ENCODE data around the gene PRKACG.
"Not testable (repeated sequence)": the region's sequence is repeated elsewhere in the genome, so short reads cannot be mapped to it uniquely, and the experiment has no call there.

Gene PRKACG

DNA sequence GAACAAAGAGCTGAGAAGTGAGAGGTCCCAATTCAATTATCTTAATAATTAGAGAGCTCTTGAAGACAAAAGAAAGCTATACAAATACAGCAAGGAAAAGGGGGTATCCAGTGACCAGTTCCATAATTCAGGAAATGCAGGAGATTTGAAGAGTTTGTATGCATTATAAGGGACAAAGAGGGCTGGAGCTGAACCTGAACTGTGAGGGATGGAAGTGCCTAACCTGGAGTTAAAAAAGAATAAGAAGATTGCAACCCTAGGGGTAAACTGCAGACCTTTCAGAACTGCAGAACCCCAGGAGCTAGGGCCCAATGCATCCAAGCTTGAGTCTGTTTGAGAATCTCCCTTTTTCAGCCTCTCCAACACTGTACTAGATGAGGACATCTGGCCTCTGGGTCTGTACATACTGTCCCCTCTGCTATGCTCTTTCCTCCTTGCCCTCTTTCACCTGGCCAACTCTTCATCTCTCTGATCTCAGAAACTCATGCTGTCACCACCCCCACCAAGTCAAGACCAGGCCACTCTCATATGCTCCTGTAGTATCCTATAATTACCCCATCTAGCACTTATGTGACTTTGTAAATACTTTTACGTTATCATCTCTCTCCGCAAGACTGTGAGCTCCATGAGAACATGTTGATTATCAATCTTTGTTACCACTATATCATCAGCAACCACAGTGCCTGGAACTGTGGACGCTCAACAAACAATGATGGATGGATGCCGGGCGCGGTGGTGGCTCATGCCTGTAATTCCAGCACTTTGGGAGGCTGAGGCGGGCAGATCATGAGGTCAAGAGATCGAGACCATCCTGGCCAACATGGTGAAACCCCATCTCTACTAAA, 6.6 kb upstream of the PRKACG start:
- DNase-seq, result no peak

DNA sequence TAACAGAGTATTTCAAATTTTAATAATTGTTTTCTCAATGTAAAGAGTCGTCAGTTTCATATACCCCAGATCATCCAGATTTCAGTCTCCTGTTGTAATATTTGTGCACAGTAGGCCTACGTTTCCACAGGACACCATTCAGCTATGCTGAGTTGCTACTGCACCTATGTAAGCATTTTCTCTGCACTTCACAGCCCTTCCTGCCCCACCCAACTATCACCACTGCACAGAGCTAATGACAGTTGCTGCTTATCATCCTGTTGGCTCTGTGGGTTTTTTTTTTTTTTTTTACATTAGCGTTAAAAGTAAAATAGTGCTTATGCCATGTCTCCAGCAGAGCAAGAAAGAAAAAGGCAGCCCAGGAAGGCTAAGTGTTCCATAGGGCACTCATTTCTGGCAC, 5.9 kb upstream of the PRKACG start:
- no peak for DNase-seq

DNA sequence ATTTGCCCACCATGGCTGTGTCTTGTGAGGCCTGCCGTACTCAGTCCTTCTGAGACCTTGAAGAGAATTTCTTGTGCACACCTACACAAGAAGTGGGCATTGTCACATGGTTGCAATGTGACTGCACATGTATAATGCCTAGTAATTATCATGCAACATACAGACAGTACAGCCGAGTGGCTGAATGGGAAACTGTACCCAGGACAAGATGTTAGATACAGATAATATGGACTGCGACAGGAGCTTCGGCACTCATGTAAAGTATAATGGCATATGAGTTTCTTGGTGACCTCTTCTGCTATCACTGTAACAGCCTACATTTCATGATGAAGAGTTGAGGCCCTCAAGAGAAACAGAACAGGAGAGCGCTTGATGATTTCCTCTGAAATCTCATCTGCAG, 4.8 kb upstream of the PRKACG start:
- DNase-seq, result no peak

DNA sequence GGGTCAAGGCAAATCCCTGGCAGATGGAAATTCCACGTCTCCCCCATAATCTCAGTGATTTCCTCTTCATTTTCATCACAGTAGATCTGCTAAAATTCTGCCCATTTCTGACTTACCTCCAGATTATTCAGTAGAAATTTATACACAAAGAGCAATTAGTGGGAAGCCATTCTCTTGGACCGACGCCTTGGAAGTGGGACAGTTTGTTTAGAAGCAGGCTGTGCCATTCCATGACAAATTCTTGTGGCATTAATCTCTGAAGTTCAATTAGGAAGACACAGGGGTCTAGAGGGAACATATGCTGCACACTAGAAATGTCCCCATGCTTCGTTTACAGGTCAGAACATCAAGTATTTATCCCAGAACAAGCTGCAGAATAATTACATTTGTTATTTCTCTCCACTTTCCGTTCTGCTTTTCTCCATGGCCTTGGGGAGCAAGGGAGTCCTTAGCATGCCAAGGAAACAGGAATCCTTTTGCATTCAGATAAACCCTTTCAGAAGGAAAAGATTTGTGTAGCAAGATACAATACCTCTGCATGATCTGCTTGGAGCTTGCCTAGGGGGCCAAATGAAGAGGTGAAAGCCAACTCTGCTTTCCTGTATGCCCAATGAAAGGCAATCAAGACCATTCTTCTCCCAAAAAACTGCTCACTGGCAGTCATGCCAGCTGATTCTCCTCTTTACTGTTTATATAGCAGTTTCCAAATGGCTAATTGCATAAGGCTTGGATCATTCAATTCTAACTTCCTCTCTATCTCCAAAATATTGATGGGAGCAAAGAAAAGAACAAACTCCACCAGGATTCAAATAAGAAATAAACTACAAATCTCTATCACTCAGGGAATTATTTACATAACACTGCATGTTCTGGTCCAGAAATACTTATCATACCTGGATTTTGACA, 2.5 kb upstream of the PRKACG start:
- no peak for DNase-seq

DNA sequence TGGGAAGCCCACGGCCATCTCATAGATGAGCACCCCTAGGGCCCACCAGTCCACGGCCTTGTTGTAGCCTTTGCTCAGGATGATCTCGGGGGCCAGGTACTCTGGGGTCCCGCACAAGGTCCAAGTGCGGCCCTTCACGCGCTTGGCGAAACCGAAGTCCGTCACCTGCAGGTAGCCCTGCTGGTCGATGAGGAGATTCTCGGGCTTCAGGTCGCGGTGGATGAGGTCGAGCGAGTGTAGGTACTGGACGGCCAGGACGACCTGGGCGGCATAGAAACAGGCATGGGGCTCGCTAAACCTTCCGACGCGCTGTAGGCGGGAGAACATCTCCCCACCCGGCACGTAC, 558 bp downstream of the PRKACG start:
- no peak for DNase-seq

DNA sequence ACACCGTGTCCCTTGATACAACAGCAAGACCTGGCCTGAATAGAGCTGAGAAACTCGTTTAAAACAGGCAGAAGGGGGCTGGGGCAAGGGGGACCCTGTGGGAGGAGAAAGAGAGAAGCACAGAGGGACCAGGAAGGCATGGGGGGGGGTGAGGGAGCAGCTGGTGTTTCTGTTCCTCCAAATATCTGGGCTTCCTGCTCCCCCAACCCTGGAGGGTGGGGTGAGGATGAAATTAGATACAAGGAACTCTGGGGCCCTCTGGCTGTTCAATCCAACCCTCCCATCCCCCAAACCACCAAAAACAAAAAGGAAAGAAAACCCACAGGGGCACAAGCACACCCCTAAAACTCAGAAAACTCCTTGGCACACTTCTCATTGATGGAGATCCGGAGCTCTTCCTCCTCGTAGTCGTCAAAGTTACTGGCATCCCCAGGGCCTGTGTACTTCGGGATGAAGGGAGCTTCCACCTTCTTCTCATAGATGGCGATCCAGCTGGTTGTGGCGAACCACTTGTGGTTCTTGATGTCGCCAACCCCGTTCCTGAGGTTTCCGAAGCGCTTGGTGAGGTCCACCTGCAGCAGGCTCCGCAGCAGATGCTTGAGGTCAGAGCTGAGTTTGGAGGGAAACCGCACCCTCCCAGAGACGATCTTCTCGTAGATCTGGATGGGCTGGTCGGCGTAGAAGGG, 1.1 kb downstream of the PRKACG start:
- DNase-seq, result no peak

DNA sequence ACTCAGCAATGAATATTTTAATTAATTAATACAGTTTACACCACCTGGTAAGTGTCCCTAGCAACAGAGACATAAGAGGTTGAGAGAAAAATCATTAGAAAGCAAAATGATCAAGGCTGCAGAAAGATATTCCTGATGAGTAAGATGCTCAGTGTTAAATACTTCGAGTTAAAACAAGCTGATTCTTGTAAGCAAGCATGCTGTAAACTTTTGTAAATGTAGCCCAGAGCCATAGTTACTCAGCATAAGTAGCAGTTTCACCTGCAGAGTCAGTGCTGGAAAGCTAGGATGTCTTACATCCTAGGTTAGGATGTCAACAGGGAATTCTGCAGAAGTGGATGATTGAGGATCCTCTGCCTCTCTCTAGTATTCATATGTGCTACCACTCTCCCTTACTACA, 4.2 kb downstream of the PRKACG start:
- no peak for DNase-seq

DNA sequence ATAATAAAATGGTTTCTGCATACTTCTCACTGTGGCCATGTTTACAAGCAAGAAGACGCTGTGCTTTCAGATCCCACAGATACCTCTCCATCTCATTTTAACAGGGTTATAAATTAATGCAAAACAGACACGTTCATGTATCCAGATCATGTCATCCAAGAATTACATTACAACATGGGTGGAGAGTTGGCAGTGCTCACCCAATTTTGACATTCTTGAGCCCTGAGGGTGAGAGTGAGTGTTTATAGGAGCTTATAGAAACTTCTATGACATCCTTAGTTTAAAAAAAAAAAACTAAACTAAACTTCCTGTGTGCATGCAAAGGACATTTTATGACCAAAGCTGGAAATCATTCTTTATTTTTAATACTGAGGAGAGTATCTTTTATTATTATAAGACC, 9.1 kb downstream of the PRKACG start:
- DNase-seq, result no peak

DNA sequence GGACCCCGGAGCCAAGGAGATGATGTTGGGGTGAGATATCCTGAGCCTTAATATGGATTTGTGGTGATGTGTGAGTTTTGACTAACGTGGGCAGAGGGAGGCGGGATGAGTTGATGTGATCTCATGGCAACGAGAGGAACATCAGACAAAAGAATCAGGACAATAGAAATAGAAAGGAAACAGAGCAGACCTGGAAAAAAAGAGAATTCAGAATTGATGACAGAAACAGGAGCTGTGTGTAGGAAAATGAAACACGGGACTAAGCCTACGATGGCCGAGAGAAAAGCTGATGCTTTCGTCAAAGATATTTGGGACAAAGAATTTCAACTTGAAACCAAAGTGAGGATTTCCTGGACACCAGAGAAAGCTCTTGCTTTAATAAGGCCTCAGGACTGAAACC, 10.9 kb downstream of the PRKACG start:
- DNase-seq, result no peak

DNA sequence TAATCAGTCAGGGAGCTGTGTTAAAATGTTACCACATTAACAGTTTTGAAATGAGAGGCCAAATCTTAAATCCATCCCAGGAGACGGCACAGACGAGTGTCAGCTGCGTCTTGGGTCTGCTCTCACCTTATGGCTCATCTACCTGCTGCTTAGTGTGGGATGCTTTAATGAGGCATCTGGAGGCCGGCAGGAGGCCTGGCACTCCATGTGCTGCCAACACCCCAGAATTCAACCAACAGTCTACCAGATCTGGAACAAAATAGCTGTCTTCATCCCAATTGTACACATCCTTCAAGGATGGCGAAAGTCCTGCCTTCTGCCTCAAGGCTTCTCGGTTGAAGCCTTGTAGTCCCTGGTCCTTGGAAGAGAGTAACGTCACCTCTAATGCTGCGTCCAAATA, 12.0 kb downstream of the PRKACG start:
- DNase-seq, result no peak

DNA sequence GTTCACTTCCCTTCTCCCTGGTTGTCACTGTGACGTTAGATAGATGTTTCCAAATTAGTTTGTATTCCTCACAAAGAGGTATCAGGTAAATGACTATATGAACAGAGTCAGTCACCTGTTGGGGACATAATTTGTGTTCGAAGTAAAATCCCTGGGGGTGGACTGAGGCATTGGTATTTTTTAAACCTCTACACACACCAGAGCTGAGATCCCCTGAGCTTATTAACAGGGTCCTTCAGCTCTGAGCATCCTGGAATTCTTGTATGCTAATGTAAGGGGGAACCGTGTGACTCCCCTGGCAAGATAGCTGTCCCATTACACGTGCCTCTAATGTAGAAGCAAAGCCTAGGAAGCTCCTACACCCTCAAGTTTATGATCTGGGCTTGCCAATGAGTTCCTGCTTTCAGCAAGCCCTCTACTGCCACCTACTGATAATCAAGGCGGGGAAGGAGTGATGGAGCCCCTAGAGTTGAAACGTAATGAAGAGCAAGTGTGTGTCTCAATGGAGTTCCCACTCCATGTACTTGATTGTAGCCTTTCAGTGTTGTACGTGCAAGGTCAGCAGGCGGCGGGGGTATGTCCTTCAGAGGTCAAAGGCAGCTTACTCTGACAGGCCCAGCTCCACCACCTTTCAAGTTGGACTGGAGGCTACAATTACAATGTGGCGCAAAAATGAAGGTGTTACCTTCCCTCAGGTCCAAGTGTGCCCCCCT, 14.4 kb downstream of the PRKACG start:
- DNase-seq, result peak; percentile 44

DNA sequence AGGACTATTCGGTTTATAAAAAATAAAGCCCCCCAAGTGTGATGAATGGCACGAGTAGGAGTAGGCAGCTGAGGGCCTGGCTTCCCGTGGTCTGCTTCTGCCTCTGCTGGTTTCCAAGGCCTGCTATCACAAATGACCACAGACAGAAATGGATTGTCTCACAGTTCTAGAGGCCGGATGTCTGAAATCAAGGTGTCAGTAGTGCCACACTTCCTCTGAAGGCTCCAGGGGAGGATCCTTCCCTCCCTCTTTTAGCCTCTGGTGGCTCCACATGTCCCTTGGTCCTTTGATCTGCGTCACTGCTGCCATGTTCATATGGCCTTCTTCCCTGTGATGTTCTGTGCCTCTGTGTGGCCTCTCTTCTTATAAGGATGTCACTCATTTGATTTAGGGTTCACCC, 15.1 kb downstream of the PRKACG start:
- DNase-seq, result no peak

DNA sequence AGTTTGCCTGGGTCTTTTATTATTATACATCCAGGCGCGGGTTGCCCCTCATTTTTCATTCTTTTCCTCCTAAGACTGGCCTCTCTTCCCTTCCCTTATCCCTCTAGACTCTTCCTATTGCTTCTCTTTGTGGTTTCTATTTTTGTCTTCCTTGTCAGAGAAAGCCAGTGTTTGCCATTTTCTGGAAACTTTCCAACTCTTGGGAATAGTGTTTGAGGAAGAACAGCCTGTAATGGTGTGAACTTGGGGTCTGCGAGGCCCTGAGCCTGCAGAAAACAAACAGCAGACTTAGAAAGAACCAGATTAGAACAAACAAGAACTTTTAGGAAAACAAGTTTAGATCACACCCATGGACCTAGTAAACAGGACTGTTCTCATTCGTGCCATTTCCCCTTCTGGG, 15.5 kb downstream of the PRKACG start:
- no peak for DNase-seq

DNA sequence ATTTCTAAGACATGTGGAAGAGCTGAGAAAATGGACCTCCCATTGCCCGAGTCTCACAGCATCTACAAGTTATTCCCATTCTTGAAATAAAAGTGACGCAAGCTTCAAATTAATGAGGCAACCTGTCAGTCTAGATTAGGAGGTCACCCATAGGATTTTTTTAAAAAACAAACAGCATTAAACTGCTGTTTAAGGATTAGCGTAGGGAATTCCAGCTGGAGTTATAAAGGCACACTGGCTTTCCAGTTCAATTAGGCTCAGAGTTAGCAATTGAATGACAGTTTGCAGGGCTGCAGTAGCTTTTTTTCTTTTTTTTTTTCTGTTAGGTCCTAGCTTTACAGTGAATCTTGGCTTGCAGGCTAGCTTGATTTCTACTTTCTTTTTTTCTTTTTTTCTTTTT, 16.2 kb downstream of the PRKACG start:
- no peak for DNase-seq

DNA sequence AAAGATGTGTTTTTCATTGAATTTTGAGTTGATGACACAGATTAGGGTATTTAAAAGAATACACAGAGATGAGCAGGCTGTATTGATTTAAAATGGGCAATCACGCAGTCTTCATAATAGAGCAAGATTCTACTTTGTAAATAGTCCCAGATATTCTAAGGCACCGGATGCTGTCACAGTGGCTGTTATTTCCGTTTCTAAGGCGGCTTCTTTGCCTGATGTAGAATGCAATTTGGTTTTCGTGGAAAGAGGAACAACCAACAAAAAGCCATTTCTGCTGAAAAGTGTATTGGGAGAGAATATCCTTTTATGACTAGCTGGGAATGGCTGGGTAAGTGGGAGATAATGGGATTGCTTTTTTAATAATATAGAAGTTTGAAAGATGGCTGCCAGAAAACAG, 17.5 kb downstream of the PRKACG start:
- DNase-seq, result no peak

DNA sequence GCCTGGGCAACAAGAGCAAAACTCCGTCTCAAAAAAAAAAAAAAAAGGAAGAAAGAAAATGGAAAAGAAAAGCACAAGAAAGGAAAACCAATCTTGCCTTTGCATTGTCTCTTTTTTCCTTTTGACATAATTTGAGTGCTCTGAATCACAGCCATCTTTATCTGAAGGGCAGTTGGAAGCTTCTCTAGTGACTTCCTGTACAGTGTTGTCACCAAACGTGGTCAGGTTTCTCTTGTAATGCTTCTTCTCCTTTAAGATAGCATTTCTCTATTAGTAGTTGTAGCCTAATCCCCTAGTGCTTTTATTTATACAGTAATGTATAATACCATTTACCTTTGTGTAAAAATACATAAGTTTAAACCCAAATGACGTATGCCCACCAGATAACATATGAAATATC, 18.1 kb downstream of the PRKACG start:
- DNase-seq, result no peak

DNA sequence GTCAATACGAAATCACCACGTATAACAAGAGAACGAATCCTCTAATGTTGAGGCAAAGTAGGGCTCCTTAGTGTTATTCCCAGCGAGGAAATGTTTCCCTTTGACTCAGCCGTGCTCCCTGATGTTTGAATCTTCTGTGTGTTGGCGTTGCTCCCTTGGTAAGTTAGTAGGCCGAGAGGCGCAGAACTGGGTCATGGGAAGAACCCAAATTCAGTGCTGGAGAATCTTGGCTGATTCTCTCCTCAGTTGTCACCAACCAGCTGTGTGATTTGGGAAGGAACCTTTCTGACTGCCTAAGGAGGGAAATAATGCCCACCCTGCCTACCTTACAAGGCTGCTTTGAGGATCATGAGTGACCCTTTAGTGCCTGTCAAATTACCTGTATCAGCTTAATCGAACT, 22.5 kb downstream of the PRKACG start:
- no peak for DNase-seq

DNA sequence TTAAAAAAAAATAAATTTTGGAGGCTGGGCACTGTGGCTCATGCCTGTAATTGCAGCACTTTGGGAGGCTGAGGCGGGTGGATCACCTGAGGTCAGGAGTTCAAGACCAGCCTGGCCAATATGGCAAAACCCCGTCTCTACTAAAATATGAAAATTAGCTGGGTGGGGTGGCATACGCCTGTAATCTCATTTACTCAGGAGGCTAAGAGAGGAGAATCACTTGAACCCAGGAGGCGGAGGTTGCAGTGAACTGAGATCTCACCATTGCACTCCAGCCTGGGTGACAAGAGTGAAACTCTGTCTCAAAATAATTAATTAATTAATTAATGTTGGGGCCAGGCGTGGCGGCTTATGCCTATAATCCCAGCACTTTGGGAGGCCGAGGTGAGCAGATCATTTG, 27.0 kb downstream of the PRKACG start:
- DNase-seq, result not testable (repeated sequence)

DNA sequence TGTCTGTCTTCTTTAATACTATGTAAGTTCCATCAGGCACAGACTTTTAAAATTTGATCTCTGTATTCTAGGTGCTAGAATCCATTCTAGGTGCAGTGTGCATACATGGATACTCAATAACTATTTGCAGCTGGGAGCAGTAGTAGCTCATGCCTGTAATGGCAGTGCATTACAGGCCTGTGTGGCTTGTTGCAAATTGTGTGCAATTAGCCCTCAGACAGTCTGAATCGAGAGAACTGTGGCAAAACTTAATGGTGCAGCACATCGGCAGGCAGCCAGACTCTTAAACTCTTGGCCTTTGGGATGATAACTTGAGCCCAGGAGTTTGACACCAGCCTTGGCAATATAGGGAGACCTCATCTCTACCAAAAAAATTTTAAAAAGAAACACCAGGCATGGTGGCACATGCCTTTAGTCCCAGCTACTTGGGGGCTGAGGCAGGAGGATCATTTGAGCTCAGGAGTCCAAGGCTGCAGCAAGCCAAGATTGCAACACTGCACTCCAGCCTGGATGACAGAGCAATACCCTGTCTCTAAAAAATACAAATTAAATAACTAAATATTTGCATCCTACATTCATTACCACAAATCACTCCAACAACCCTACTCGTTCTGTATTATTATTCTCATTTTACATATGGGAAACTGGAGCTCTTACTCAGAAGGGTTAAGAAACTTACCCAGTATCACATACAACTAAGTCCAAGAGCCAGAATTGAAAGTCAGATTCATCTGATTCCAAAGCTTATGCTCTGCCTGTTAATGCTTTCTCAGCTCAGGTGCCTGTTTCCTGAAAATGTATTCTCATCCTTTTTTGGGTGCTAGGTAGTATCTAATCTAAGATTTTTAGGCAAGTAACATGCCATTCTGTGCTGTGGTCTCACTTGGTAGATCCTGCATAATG, 30.1 kb downstream of the PRKACG start:
- no peak for DNase-seq

DNA sequence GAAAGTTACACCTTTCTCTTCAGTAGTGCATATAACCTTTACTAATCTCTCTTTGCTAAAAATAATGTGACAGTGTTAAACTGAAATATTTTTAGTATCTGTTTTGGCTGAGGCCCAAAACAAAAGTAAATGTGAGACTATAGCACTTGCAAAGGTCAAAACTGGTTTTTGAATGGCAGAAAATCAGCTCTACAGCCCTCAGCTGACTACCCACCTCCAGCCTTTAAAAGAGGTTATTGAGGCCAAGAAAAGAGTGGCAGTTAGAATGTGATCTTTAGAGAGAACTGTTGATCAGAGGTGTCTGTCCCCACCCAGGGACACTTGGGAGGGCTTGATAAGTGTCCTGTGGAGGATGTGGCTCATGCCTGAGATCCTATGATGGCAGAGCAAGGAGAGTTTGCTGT, 30.9 kb downstream of the PRKACG start:
- no peak for DNase-seq

DNA sequence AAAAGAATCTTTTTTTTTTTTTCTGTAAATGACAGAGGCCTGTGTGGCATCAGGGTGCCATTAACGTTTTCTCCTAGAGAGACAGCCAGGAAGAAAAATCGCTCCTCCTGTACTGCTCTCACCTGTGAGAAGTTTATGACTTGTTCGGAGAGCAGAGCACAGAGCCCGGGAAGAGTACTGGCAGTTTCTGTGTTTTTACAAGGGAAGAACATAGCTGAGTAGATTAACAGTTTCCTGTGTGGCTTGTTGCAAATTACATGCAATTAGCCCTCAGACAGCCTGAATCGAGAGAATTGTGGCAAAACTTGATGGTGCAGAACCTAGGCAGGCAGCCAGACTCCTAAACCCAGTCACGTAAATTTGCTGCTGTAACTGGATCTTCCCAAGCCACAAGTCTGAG, 32.1 kb downstream of the PRKACG start:
- DNase-seq, result no peak

DNA sequence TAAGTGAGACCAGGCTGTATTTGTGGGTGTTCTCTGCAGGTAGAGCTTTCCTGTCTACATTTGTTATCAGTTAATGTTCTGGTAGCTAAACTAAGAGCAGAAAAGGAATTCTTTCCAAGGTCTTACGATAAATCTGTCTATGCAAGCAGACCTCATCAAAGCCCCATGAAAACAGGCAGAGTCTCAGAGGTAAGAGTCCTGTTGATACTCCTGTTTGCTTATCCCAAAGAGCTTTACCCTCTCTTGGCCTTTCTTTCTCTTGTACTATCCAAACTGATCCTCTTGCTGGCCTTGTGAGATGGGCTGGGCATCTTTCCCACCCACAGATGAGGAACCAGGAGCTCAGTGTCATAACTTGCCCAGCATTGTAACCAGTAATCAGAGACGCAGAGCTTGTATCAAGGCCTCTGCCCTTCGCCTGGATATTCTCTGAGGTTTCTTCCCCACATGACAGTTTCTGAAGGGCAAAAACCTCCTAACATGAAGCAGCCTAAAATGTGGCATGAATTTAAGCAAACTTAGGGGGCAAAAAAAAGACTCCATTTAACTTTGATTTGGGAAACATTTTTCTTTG, 33.5 kb downstream of the PRKACG start:
- DNase-seq, result no peak
